Hypothalamus (tissue), 51 donors: Measurements from ENCODE around the gene BLTP1.
"Not testable (repeated sequence)": the region's sequence is repeated elsewhere in the genome, so short reads cannot be mapped to it uniquely, and the experiment has no call there.

Experiments
- DNase-seq, 51 donors: peaks; one replicate each; lab custom pipeline; 2025; lab: John Stamatoyannopoulos, UW

BLTP1 gene

GRCh38 chr4:122151982-122152710, at the start of gene BLTP1:
Gene BLTP1 (plus strand): TSS chr4:122152331. CDS start chr4:122170648, 18,317 bp downstream.
- DNase-seq = peak; percentile 38 to 94 (median 84)

DNA sequence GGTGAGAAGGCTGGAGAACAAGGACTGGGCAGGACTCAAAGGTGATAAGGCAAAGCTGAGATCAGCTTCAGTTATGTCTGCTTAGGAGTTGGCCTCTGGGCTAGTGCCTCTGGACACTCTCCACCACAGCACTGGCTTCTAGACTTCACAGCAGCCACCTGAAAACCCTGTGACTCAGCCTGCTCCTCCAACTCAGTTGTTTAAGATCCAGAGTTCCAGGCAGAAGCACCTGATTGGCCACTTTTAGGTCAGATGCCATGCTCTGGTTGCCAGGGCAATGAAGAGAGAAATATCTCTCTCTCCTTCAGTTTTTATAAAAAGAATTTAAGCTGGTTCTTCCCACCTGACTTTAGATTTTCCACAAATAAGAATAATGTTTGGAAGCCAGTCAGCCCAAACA, 47.9 kb upstream of the BLTP1 start:
- DNase-seq = no peak

- no peak for DNase-seq
Measured at GRCh38 chr4:122107680-122108079, 44.5 kb upstream of the BLTP1 start.

DNA sequence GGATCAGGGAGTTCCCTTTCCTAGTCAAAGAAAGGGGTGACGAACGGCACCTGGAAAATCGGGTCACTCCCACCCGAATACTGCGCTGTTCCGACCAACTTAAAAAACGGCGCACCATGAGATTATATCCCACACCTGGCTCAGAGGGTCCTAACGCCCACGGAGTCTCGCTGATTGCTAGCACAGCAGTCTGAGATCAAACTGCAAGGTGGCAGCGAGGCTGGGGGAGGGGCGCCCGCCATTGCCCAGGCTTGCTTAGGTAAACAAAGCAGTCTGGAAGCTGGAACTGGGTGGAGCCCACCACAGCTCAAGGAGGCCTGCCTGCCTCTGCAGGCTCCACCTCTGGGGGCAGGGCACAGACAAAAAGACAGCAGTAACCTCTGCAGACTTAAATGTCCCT, 41.8 kb upstream of the BLTP1 start:
- not testable (repeated sequence) for DNase-seq

GRCh38 chr4:122117743-122118142, 34.4 kb upstream of the BLTP1 start:
- DNase-seq = no peak

DNA sequence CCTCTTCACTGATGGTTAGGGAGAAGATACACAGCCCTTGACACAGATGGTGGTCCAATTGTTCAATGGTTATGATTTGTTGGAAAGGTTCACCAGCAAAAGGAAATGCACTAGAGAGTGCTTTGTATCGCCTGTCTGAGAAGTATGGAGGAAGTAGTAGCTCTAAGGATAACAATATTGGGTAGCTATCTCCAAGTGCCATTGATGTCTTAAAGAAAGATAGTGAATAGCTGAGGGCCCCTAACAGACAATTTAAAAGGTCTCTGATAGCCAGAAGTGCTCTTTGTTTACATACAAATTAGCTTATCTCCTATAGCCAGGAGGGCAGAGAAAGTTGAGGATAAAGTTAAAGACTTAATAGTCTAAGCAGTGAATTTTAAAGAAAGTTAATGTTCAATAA, 33.9 kb upstream of the BLTP1 start:
- no peak for DNase-seq

GRCh38 chr4:122119739-122120138, 32.4 kb upstream of the BLTP1 start:
- DNase-seq = no peak

GRCh38 chr4:122121593-122121992, 30.5 kb upstream of the BLTP1 start:
- no peak for DNase-seq

DNA sequence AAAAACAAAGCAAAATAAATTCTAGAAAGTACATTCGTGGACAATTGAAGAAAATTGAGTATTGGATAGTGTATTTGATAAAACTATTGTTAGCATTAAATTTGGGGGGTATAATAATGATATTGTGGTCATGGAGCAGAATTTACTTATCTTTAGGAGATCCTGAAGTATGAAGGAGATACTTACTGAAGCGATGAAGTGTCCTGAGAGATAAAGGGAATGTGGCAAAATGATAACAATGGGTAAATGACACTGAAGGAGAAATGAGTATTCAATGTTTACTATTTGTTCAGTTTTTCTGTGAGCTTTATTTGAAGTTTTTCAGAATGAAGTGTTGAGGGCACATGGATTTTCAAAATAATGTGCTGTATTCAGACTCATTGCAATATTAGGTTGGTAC, 30.0 kb upstream of the BLTP1 start:
- DNase-seq = no peak

DNA sequence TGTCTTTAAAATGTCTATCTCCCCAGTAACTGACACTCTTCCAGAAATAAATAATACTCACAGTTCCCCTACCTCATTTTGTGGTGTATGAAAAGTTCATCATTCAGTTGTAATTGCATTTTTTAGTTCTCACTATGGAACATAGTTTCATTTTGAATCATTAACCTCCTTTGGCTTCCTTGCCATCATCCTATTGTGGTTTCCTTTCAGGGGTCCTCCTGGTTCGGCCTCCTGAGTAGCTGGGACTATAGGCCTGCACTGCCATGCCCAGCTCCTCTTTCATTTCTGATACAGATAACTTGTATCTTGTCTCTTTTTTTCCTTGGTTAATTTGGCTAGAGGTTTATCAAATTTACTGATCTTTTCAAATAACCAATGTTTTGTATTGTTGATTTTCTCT, 23.1 kb upstream of the BLTP1 start:
- no peak for DNase-seq

- no peak for DNase-seq
Measured at GRCh38 chr4:122131562-122132157, 20.5 kb upstream of the BLTP1 start.

DNA sequence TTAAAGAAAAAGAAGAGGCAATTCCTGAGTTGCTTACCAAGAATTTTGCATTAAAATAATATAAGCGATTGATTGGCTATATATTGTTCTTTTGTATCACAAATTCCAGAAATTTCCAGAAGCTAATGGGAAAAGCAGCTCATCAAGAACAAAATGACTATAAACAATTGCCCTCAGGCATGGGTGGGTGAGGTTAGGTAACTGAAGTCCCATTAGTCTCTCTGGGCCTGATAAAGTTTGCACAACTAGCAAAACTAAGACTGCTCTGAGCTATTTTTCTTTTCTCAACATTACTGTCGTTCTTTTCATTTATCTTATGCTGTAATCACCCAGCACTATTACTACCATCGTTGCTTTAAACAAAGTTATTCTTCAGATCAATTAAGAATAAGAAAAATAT, 19.2 kb upstream of the BLTP1 start:
- no peak for DNase-seq

DNA sequence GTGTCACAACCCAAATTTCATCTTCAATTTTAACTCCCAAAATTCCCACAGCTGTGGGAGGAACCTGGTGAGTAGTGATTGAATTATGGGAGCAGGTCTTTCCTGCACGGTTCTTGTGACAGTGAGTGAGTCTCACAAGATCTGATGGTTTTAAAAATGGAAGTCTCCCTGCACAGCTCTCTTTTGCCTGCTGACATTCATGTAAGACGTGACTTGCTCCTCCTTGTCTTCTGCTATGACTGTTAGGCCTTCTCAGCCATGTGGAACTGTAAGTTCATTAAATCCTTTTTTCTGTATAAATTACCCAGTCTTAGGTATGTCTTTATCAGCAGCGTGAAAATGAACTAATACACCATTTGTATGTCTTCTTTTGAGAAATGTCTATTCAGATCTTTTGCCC, 13.0 kb upstream of the BLTP1 start:
- no peak for DNase-seq

GRCh38 chr4:122140834-122141233, 11.3 kb upstream of the BLTP1 start:
- DNase-seq = no peak

- DNase-seq = no peak
Measured at GRCh38 chr4:122142687-122143086, 9.4 kb upstream of the BLTP1 start.

DNA sequence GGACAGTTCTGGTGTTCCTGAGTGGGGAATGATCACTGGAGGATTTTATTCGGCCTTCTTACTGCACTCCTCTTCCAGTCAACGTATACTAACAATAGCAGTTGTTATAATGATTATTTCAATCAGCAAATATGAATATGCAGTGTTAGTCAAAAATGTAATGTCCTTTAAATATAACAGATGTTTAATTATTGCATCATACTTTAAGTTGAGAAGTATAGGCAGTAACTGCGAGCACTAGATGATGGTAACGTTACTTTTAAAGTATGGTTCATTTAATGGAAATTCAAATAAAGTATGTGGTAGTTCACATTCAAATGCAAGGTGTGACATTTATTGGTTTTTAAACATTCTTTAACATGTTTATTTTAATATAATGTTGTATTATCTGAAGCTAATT, 5.5 kb upstream of the BLTP1 start:
- DNase-seq = no peak

GRCh38 chr4:122150931-122151330, 1.2 kb upstream of the BLTP1 start:
- peak in 2 of 51 donors; percentile 1 to 5 for DNase-seq

DNA sequence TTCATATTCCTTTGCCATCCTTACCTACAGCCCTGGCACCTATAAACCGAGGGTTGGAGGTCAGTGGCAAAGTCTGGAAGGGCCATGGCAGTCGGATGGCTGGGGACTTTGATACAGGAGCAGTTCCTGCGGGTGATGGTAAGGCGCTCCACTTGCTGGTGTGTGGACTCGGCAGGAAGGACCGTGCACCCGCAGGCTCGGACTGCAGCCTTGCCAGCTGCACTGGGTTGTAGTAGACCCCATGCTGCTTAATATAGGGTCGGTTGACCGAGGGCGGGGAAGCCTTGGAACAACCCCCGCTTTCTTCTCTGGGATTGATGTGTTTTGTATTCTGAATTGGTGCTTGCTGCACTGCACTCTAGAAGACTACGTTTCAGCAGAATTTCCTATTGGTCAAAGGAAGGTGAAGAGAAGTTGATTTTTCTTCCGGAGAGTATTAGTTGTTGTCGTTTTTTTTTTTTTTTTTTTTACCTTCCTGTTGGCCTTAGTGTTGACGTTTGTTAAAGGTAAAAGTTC, 638 bp downstream of the BLTP1 start:
- peak in 48 of 51 donors; percentile 4 to 76 (median 40) for DNase-seq

DNA sequence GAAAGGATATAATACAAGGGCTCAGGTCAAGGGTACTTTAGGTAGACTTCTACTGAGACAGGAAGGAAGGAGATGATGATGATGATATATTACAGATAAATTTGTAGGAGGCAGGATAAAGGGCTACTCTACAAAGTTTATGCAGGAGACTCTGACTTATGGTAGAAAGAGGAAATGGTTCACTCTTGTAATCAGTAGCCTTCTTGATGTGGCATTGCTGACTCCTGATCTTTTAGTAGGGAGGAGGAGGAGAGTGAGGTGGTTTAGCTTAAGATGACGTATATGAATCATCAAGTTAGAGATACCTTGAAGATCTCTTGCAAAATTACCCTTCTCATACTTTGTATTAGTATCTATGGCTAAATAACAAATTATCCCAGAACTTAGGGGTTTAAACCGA, 4.7 kb downstream of the BLTP1 start:
- DNase-seq = no peak

- no peak for DNase-seq
Measured at GRCh38 chr4:122163301-122163700, 11.2 kb downstream of the BLTP1 start.

DNA sequence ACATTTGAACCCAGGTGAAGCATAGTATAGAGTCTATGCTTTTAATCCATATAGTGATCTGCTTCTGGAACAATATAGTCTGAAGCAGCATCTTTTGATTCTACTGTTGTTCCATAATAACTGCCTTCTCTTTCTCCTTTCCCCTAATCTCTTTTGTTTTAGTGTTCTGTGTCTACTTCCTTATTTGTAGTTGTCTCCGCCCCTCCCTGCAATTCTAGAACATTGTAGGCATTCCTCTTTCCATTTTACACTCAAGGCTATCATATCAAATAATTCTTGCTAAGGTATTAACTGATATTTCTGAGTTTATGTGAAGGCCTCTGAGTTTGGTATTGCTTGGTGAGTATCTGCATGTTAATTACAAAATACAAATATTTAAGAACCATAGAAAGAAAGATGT, 11.6 kb downstream of the BLTP1 start:
- no peak for DNase-seq

GRCh38 chr4:122167369-122167768, 15.2 kb downstream of the BLTP1 start:
- no peak for DNase-seq
